GM19397 (cell line): ENCODE measurements around the gene TUBGCP6.
"Not testable (repeated sequence)": the region's sequence is repeated elsewhere in the genome, so short reads cannot be mapped to it uniquely, and the experiment has no call there.

Experiments used
- ATAC-seq: cut with Tn5 transposase; IDR thresholded peaks from one replicate; pipeline ENCODE4 v1.9.1; 2021; ENCODE audit warnings: mild to moderate bottlenecking, moderate library complexity; ENCODE audit not compliant: unreplicated experiment

TUBGCP6 gene

DNA sequence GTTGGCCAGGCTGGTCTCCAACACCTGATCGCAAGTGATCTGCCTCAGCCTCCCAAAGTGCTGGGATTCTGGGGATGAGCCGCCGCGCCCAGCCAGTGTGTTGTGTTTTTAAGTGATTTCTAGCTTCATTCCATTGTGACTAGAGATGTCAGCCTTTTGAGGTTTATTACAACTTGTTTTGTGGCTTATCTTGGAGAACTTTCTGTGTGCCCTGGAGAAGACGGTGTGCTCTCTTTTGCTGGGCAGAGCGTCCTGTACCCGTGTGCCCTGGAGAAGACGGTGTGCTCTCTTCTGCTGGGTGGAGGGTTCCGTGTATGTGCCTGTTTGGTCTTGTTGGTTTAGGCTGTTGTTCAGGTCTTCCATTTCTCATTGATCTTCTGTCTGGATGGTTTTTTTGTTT is 31.6 kb downstream of the TUBGCP6 start:
- no peak for ATAC-seq

DNA sequence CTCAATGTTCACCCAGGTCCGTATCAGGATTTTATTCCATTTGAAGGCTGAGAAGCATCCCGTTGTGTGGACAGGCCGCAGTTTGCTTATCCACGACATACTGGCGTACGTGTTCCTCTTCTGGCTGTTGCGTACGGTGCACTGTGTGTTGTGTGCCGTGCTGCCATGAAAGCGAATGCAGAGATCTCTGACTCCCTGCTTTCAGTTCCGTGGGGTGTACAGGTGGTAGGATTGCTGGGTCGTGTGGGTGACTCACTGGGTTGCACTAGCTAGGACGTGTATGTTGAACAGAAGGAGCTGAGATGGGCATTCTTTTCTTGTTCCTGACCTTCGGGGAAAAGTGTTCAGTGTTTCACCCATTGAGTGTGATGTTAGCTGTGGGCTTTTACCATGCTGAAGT is 33.7 kb downstream of the TUBGCP6 start:
- no peak for ATAC-seq

- no peak for ATAC-seq
Observed at GRCh38 chr22:50210378-50211139, 34.3 kb downstream of the TUBGCP6 start.

DNA sequence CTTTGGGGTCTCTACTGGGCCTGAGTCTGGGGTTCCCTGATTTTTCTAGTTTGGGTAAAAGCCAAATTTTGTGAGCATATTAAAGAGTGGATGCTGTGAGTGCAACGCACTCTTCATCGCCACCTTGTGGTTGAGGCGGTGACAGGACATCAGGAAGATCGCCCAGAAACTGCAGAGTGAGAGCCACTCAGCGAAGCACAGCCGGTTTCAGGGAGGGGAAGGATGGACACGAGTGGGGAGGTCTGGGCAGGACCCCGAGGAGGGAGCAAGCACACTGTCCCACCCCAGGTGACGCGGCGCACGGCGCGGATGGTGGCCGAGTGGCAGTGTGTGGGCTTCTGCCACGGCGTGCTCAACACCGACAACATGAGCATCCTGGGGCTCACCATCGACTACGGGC is 34.9 kb downstream of the TUBGCP6 start:
- ATAC-seq = no peak

- ATAC-seq = no peak
Observed at GRCh38 chr22:50208939-50209892, 35.6 kb downstream of the TUBGCP6 start.

DNA sequence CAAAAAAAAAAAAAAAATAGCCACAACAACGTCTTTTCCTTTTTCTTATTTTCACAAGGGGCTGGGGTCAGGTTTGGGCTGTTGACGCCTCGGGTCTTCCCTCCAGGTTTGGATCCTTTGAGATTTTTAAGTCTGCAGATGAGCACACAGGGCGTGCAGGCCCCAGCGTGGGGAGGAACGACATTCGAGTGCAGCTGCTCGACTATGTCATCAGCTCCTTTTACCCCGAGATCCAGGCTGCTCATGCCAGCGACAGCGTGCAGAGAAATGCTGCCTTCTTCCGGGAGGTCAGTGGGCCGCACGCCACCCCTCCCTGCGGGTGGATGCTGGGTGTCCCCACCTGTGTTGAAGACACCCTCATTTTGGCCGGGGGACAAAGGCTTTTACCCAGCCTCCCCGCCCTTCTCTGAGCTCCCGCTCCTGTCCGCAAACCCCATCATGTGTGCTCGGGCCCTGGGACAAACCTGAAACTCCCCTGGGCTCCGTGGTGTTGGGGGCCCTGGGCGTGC is 36.3 kb downstream of the TUBGCP6 start:
- no peak for ATAC-seq

DNA sequence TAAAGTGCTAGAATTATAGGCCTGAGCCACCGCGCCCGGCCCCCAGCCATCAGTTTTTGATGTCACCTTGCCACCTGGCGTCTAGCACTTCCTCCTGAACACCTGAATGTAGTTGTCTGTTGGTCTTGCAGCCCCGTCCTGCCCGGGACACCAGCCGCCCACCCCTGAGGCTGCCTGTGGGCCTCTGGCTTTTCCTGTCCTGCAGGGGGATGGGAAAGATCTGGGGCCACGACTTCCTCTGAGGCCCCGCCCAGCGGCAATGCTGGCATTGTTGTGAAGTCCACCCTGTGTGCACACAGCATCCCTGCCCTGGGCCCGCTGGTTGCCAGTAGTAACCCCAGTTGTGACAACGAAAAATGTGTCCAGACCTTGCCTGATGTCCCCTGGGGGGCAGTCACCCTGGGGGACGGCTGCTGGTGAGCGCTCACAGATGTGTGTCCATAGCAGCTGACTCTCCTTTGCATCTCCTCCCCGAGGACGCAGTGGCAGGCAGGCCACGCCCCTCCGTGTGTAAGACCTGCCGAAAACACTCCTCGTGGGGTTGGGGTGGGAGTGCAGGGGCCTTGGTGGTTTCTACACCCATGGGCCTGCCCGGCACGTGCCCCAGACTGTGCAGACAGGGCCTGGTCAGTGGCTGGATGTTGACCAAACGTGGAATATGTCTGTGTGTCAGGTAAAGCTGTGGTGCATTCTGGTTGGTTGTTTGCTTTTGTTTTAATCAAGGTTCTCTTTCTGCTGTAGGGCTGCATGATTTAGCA is 37.3 kb downstream of the TUBGCP6 start:
- no peak for ATAC-seq

DNA sequence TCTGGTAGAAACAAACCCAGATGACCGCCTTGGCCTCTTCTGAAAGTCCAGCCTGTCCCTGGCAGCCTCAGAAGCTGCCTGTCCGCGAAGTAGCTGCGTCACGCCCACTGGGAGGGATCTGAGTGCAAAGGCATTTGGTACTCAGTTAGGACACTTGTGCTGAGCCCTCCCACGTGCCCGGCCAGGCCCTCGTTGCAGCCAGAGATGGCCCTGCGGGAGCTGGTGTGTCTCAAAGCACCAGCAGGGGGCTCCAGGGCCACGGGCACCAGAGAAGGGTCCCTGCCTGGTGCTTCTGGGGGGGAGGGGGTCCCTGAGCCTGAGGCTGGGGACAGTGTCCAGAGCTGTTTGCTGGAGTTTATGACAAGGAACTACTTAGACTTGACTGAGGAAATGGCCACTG is 38.2 kb downstream of the TUBGCP6 start:
- ATAC-seq = no peak

- ATAC-seq = no peak
Observed at GRCh38 chr22:50205781-50206569, 38.8 kb downstream of the TUBGCP6 start.

- ATAC-seq = not testable (repeated sequence)
Observed at GRCh38 chr22:50204998-50205397, 39.8 kb downstream of the TUBGCP6 start.

DNA sequence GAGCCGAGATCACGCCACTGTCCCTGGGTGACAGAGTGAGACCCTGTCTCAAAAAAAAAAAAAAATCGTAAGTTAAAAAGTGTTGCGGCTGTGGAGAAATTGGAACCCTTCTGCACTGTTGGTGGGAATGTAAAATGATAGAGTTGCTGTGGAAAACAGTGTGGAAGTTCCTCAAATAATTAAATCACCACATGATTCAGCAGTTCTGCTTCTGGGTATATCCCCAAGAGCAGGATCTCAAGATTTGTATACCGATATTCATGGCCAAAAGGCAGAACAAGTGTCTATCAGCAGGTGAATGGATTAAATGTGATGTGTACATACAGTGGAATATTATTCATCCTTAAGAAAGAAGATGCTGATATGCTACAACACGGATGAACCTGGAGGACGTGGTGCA is 40.3 kb downstream of the TUBGCP6 start:
- ATAC-seq = no peak

DNA sequence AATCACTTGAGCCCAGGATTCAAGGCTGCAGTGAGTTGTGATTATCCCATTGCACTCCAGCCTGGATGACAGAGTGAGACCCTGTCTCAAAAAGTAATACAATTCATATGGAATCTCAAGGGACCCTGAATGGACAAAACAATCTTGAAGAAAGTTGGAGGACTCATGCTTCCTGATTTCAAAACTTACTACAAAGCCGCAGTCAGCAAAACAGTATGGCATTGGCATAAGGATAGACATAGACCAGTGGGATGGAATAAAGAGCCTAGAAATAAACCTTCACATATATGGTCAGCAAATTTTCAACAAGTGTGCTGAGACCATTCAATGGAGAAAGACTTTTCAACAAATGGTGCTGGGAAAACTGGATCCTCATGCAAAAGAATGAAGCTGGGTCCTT is 41.5 kb downstream of the TUBGCP6 start:
- ATAC-seq = no peak

DNA sequence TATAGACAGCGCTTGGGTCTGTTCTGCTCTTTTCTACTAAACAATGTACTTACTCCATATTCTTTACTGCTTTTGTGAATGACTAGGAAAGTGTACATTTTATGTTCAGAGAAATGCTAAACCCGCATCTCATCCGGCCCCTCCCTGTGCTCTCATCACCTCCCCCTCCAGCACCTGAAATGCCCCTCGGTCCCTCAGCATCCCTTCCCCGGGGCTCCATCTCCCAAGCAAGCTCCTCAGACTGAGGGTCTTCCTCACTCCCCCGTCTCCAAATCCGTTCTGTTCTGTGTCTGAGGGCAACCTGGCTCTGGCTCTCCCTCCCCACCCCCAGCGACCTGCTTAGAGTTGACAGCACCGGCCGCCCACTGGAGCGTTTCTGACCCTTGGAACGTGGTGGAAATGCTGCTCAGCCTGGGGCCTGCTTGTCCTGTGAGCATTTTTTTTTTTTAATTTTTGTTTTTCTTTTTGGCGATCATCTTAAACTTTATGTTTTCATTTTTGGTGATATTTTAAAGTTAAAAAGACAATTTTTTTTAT is 42.6 kb downstream of the TUBGCP6 start:
- ATAC-seq = no peak

- peak; percentile 26 for ATAC-seq
Observed at GRCh38 chr22:50201191-50202129, 43.4 kb downstream of the TUBGCP6 start.

- ATAC-seq = peak; percentile 65
Observed at GRCh38 chr22:50200461-50201190, 44.2 kb downstream of the TUBGCP6 start, which contains the start of gene SELENOO. SELENOO (plus strand) TSS chr22:50201011; CDS start chr22:50201037, 26 bp downstream.

DNA sequence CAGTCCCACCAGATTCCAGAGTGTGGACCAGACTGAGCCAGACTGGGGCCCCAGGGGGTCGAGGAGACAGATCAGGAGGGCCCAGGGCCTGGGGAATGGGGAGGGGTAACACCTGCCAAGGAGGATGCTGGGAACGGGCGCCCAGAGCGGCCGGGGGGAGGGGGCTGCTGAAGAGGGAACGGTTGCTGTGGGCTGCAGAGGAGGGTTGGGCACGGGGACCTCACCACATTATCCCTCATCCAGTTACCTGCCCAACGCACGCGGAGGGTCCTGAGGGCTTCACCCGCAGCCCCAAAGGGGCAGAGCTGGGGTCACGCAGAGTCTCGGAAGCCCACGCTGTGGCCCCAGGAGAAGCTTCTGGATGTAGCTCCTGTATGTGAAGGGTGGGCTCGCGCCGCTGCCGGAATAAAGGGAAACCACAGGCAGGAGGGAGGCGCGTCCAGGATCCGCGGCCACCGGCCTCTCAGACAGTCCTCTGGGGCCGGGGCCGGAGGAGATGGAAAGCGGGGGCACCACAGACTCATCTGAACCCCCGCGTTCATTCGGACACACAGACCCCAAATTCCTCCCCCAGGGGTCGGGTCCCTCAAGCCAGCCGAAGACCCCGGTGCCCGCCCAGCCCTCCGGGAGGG is 44.9 kb downstream of the TUBGCP6 start:
- no peak for ATAC-seq

DNA sequence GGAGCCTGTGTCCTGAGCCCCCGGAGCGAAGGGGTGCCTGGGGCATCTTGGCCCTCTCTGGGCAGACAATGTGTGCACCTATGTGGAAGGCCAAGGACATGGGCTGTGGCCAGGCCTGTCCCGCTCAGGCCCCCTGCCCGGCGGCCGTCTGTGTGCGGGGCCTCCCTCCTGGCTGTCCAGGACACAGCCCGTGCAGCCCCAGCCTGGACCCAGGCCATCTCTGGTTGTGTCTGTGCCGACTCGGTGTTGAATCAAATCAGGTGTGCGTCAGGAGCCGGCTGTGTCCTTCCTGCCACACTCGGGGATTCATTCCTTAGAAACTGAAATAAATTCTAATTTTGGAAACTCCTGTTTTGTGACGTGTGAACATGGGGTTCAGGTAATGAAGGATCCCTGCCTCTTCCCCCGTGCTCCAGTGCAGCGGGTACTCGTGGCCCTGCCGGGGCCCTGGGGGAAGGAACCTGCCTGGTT is 45.5 kb downstream of the TUBGCP6 start:
- ATAC-seq = no peak
